Astrocyte (in vitro differentiated cells and primary cell): ENCODE measurements around the gene PRKCI. TPM values are rescaled to one million over a fixed set of nuclear protein-coding genes. Genes with fewer than 3 reads are reported as not detected.

ENCODE experiments used
- DNase-seq: peaks from one replicate; pipeline ENCODE4 v3.0.0-alpha.2; 2010; ENCODE audit warnings: low read depth
- FAIRE-seq: peaks from 2 replicates; lab custom pipeline; 2011; peaks lifted over from hg19 to GRCh38; lab: Jason Lieb, UNC
- H2AFZ ChIP-seq: 2 replicates; pipeline ENCODE4 v1.6.0; 2012; ENCODE audit warnings: low read depth, low read length, inconsistent platforms
- H3K27ac ChIP-seq: 2 replicates; pipeline ENCODE4 v1.5.1; 2011; ENCODE audit warnings: low read depth, low read length, inconsistent platforms
- H3K27me3 ChIP-seq: 2 replicates; pipeline ENCODE4 v1.6.0; 2011; ENCODE audit warnings: low read length, inconsistent platforms; ENCODE audit not compliant: insufficient read depth
- H3K36me3 ChIP-seq: 2 replicates; pipeline ENCODE4 v1.5.1; 2011; ENCODE audit warnings: low read length, inconsistent platforms; ENCODE audit not compliant: insufficient read depth
- H3K4me1 ChIP-seq: 2 replicates; pipeline ENCODE4 v1.5.1; 2011; ENCODE audit warnings: low read length, inconsistent platforms; ENCODE audit not compliant: insufficient read depth
- H3K4me2 ChIP-seq: 2 replicates; pipeline ENCODE4 v1.6.0; 2012; ENCODE audit warnings: low read length, inconsistent platforms
- H3K4me3 ChIP-seq: 2 replicates; pipeline ENCODE4 v1.5.1; 2011; ENCODE audit warnings: low read depth, mild to moderate bottlenecking, low read length, inconsistent platforms; ENCODE audit not compliant: insufficient read depth
- H3K79me2 ChIP-seq: 2 replicates; pipeline ENCODE4 v1.6.0; 2012; ENCODE audit warnings: mild to moderate bottlenecking, low read length, inconsistent platforms; ENCODE audit not compliant: insufficient read depth
- H3K9ac ChIP-seq: 2 replicates; pipeline ENCODE4 v1.6.0; 2012; ENCODE audit warnings: mild to moderate bottlenecking, low read length, inconsistent platforms
- H3K9me3 ChIP-seq: 2 replicates; pipeline ENCODE4 v1.5.1; 2012; ENCODE audit warnings: low read depth, mild to moderate bottlenecking, low read length, inconsistent platforms; ENCODE audit not compliant: insufficient read depth
- H4K20me1 ChIP-seq: 2 replicates; pipeline ENCODE4 v1.6.0; 2012; ENCODE audit warnings: low read length, inconsistent platforms; ENCODE audit not compliant: insufficient read depth
- H3K27ac Mint-ChIP-seq: one replicate; pipeline ENCODE4 v1.8.0; 2021; ENCODE audit warnings: mild to moderate bottlenecking, mixed read lengths; ENCODE audit not compliant: unreplicated experiment
- H3K27me3 Mint-ChIP-seq: one replicate; pipeline ENCODE4 v1.8.0; 2021; ENCODE audit warnings: low read depth, mixed read lengths; ENCODE audit not compliant: unreplicated experiment
- H3K36me3 Mint-ChIP-seq: one replicate; pipeline ENCODE4 v1.8.0; 2021; ENCODE audit warnings: low read depth, mixed read lengths; ENCODE audit not compliant: unreplicated experiment
- H3K4me1 Mint-ChIP-seq: one replicate; pipeline ENCODE4 v1.8.0; 2021; ENCODE audit warnings: low read depth, mixed read lengths; ENCODE audit not compliant: unreplicated experiment
- H3K4me3 Mint-ChIP-seq: one replicate; pipeline ENCODE4 v1.8.0; 2021; ENCODE audit warnings: mild to moderate bottlenecking, moderate library complexity, mixed read lengths; ENCODE audit not compliant: unreplicated experiment
- H3K9me3 Mint-ChIP-seq: one replicate; pipeline ENCODE4 v1.8.0; 2021; ENCODE audit warnings: mild to moderate bottlenecking, mixed read lengths; ENCODE audit not compliant: unreplicated experiment
- CTCF ChIP-seq: IDR thresholded peaks from 2 replicates; pipeline ENCODE4 v1.5.1; 2011; ENCODE audit warnings: low read depth, mild to moderate bottlenecking, inconsistent platforms, low read length, moderate library complexity; ENCODE audit not compliant: insufficient read depth
- EZH2 ChIP-seq: IDR thresholded peaks from 2 replicates; pipeline ENCODE4 v1.6.1; 2012; ENCODE audit warnings: mild to moderate bottlenecking, low read length, inconsistent platforms; ENCODE audit not compliant: insufficient read depth
- total RNA-seq: library from RNA; stranded (reverse); gene quantifications from 2 replicates; pipeline ENCODE4 v1.2.1, GENCODE V29; 2021

PRKCI gene
- total RNA-seq, 1 donor from 2014 or later = 65.2 TPM

- Histone ChIP-seq H3K79me2 (no peaks in the 10 kb centered on the region), H3K36me3 (no peaks in the 10 kb centered on the region), H3K9me3 (no peaks in the 10 kb centered on the region), H3K4me3 (no peak overlapping the region), H3K27me3 (no peaks in the 10 kb centered on the region), H4K20me1 (no peaks in the 10 kb centered on the region), H3K4me1 (peaks cover 15% of the 10 kb centered on the region), H3K9ac (peak overlapping the region; percentile 7), H3K4me2 (peak overlapping the region; percentile 25), H2AFZ (no peak overlapping the region), H3K27ac (no peak overlapping the region)
- Mint-ChIP-seq H3K36me3 (no peaks in the 10 kb centered on the region), H3K27ac (peak overlapping the region; percentile 97), H3K4me1 (peaks cover 32% of the 10 kb centered on the region), H3K27me3 (no peaks in the 10 kb centered on the region), H3K4me3 (no peak overlapping the region), H3K9me3 (peaks cover 2% of the 10 kb centered on the region)
- TF ChIP-seq EZH2 (no peak), CTCF (no peak)
- DNase-seq (peak; percentile 56), FAIRE-seq (no peak)
Measured at GRCh38 chr3:170321321-170322034, 99.3 kb downstream of the PRKCI start.

GRCh38 chr3:170322566-170323269, 100.5 kb downstream of the PRKCI start:
- no peak for FAIRE-seq
- no peaks in the 10 kb centered on the region for H3K36me3 Mint-ChIP-seq
- no peak overlapping the region for H3K4me3 Mint-ChIP-seq
- H3K9me3 Mint-ChIP-seq = peaks cover 3% of the 10 kb centered on the region
- no peaks in the 10 kb centered on the region for H3K27me3 Mint-ChIP-seq
- Histone ChIP-seq H3K27me3 (no peaks in the 10 kb centered on the region), H3K4me3 (no peak overlapping the region), H3K9ac (peak overlapping the region; percentile 56), H3K36me3 (no peaks in the 10 kb centered on the region), H3K27ac (peak overlapping the region; percentile 24), H2AFZ (peak overlapping the region; percentile 15), H3K79me2 (no peaks in the 10 kb centered on the region), H3K4me2 (peak overlapping the region; percentile 69), H3K4me1 (peaks cover 15% of the 10 kb centered on the region), H4K20me1 (no peaks in the 10 kb centered on the region), H3K9me3 (no peaks in the 10 kb centered on the region)
- H3K27ac Mint-ChIP-seq = peak overlapping the region; percentile 97
- DNase-seq = no peak
- H3K4me1 Mint-ChIP-seq = peaks cover 32% of the 10 kb centered on the region
- no peak for TF ChIP-seq CTCF
- TF ChIP-seq EZH2 = no peak
